Mesothelial cell of epicardium (in vitro differentiated cells): ENCODE data around the gene RIF1. TPM values are rescaled to one million over a fixed set of nuclear protein-coding genes. Genes with fewer than 3 reads are reported as not detected.

Experiments
- DNase-seq, 2 experiments: peaks; one replicate each; pipeline ENCODE4 v3.0.0; 2021; ENCODE audit warnings: low spot score in 2 of 2; ENCODE audit not compliant: unreplicated experiment in 2 of 2
- H3K27ac Mint-ChIP-seq: 2 replicates; pipeline ENCODE4 v1.8.0; 2021; ENCODE audit warnings: mixed read lengths
- H3K27me3 Mint-ChIP-seq: 2 replicates; pipeline ENCODE4 v1.8.0; 2021; ENCODE audit warnings: low read depth, mixed read lengths
- H3K36me3 Mint-ChIP-seq: 2 replicates; pipeline ENCODE4 v1.8.0; 2021; ENCODE audit warnings: mixed read lengths
- H3K4me1 Mint-ChIP-seq: 2 replicates; pipeline ENCODE4 v1.8.0; 2021; ENCODE audit warnings: mixed read lengths
- H3K4me3 Mint-ChIP-seq: 2 replicates; pipeline ENCODE4 v1.8.0; 2021; ENCODE audit warnings: mild to moderate bottlenecking, moderate library complexity, mixed read lengths
- H3K9me3 Mint-ChIP-seq: 2 replicates; pipeline ENCODE4 v1.8.0; 2021; ENCODE audit warnings: mixed read lengths
- CTCF ChIP-seq: fragments of 200-600 bp; sonication (generic); IDR thresholded peaks from one replicate; pipeline ENCODE4 v1.5.0; 2021; ENCODE audit warnings: antibody characterized with exemption; ENCODE audit not compliant: unreplicated experiment
- total RNA-seq: library from RNA; stranded (reverse); gene quantifications from 3 replicates; pipeline ENCODE4 v1.2.1, GENCODE V29; 2021

RIF1 gene
- total RNA-seq, 1 donor from 2014 or later: 59.1 TPM

- DNase-seq: no peak
- no peak overlapping the region for H3K4me3 Mint-ChIP-seq
- no peak overlapping the region for H3K27ac Mint-ChIP-seq
- H3K36me3 Mint-ChIP-seq: no peaks in the 10 kb centered on the region
- H3K9me3 Mint-ChIP-seq: peaks cover 11% of the 10 kb centered on the region
- H3K27me3 Mint-ChIP-seq: no peaks in the 10 kb centered on the region
- H3K4me1 Mint-ChIP-seq: no peaks in the 10 kb centered on the region
- TF ChIP-seq CTCF: no peak
These were observed 15.2 kb upstream of the RIF1 start for GRCh38 chr2:151394509-151394908.

GRCh38 chr2:151395509-151396374 is 14.0 kb upstream of the RIF1 start:
- no peaks in the 10 kb centered on the region for H3K36me3 Mint-ChIP-seq
- H3K4me3 Mint-ChIP-seq: no peak overlapping the region
- peaks cover 9% of the 10 kb centered on the region for H3K9me3 Mint-ChIP-seq
- no peak for TF ChIP-seq CTCF
- no peak overlapping the region for H3K27ac Mint-ChIP-seq
- H3K4me1 Mint-ChIP-seq: no peaks in the 10 kb centered on the region
- H3K27me3 Mint-ChIP-seq: no peaks in the 10 kb centered on the region
- DNase-seq: no peak

GRCh38 chr2:151399981-151400380 is 9.7 kb upstream of the RIF1 start:
- DNase-seq: no peak
- no peaks in the 10 kb centered on the region for H3K27me3 Mint-ChIP-seq
- H3K9me3 Mint-ChIP-seq: peaks cover 4% of the 10 kb centered on the region
- no peak for TF ChIP-seq CTCF
- H3K36me3 Mint-ChIP-seq: no peaks in the 10 kb centered on the region
- H3K27ac Mint-ChIP-seq: no peak overlapping the region
- no peak overlapping the region for H3K4me3 Mint-ChIP-seq
- no peaks in the 10 kb centered on the region for H3K4me1 Mint-ChIP-seq

- H3K36me3 Mint-ChIP-seq: no peaks in the 10 kb centered on the region
- H3K27ac Mint-ChIP-seq: no peak overlapping the region
- no peaks in the 10 kb centered on the region for H3K27me3 Mint-ChIP-seq
- H3K4me3 Mint-ChIP-seq: no peak overlapping the region
- no peak for TF ChIP-seq CTCF
- H3K4me1 Mint-ChIP-seq: no peaks in the 10 kb centered on the region
- no peak for DNase-seq
- no peaks in the 10 kb centered on the region for H3K9me3 Mint-ChIP-seq
These were observed 8.6 kb upstream of the RIF1 start for GRCh38 chr2:151401149-151401548.

- no peaks in the 10 kb centered on the region for H3K36me3 Mint-ChIP-seq
- no peaks in the 10 kb centered on the region for H3K9me3 Mint-ChIP-seq
- no peak overlapping the region for H3K4me3 Mint-ChIP-seq
- no peak overlapping the region for H3K27ac Mint-ChIP-seq
- no peaks in the 10 kb centered on the region for H3K4me1 Mint-ChIP-seq
- no peak for DNase-seq
- no peak for TF ChIP-seq CTCF
- no peaks in the 10 kb centered on the region for H3K27me3 Mint-ChIP-seq
These were observed 5.8 kb upstream of the RIF1 start for GRCh38 chr2:151403914-151404313.
